ENCODE results near the gene KCNJ15. TPM values are rescaled to one million over a fixed set of nuclear protein-coding genes. Genes with fewer than 3 reads are reported as not detected.

Gene KCNJ15
- polyA plus RNA-seq, 2 of the 4 experiments (the other 2 are of a cell fraction) = 0.19 to 0.30 TPM

DNA sequence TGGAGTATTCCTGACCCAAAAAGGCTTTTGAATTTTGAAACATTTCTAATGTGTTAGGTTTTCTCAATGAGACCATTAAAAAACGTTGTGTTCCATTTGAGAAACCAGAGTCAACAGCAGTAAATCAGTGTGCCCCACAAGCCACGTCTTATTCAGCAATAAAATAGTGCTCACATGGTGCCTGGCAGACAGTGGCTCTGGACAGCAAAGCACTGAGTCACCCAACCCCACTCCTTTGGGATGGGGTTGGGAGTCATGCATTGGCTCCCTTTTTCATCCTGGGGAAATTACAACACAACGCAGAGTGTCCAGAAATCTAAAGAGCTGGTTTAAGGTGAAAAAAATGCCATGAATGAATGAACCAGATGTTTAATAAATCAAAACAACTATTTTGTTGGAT, 46.5 kb downstream of the KCNJ15 start (continued):
- TF ChIP-seq, protein P1, sequence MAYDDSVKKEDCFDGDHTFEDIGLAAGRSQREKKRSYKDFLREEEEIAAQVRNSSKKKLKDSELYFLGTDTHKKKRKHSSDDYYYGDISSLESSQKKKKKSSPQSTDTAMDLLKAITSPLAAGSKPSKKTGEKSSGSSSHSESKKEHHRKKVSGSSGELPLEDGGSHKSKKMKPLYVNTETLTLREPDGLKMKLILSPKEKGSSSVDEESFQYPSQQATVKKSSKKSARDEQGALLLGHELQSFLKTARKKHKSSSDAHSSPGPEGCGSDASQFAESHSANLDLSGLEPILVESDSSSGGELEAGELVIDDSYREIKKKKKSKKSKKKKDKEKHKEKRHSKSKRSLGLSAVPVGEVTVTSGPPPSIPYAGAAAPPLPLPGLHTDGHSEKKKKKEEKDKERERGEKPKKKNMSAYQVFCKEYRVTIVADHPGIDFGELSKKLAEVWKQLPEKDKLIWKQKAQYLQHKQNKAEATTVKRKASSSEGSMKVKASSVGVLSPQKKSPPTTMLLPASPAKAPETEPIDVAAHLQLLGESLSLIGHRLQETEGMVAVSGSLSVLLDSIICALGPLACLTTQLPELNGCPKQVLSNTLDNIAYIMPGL (CRISPR knock-in tag; IDR thresholded peaks at IDR 0.05; ENCODE audit: borderline replicate concordance) = no peak

GRCh38 chr21:38306433-38307141, 49.8 kb downstream of the KCNJ15 start:
- ChIA-PET POLR2A (interaction anchor here (1.4 to 2.2 kb wide), 3 partner anchors 17 to 46 kb away, joined by 3 to 12 read pairs (median 4); no protein-coding TSS in a partner anchor), CTCF (interaction anchor here (0.8 to 1.5 kb wide), 3 partner anchors 23 to 50 kb away, joined by 3 to 9 read pairs (median 4); no protein-coding TSS in a partner anchor)
- WGBS (ENCODE audit: missing lambda C conversion rate) = 11% methylated on average over 7 of the region's 7 CpGs
- TF ChIP-seq EP300 (IDR thresholded peaks at IDR 0.05) (peak; percentile 30 to 31; a peak in 2 of 5 replicates), PHF8 (IDR thresholded peaks at IDR 0.05; ENCODE audit: borderline replicate concordance, low read depth) (no peak), CBX2 (IDR thresholded peaks at IDR 0.05; ENCODE audit: borderline replicate concordance, low read depth) (no peak), ZFP36 (IDR thresholded peaks at IDR 0.05; ENCODE audit: borderline replicate concordance, partially characterized antibody) (no peak), JUNB (IDR thresholded peaks at IDR 0.05) (0 out of 2 replicates have a peak, but pooled peaks have one; percentile 14)
- TF ChIP-seq, protein P2, sequence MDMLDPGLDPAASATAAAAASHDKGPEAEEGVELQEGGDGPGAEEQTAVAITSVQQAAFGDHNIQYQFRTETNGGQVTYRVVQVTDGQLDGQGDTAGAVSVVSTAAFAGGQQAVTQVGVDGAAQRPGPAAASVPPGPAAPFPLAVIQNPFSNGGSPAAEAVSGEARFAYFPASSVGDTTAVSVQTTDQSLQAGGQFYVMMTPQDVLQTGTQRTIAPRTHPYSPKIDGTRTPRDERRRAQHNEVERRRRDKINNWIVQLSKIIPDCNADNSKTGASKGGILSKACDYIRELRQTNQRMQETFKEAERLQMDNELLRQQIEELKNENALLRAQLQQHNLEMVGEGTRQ (IDR thresholded peaks at IDR 0.05) = no peak
- FAIRE-seq = no peak
- H3K4me1 ChIP-seq = peaks cover 59% of the 10 kb centered on the region
- H3K4me2 ChIP-seq = peak overlapping the region; percentile 65
- H3K9me3 ChIP-seq = no peaks in the 10 kb centered on the region
- peak in 1 of 2 experiments; percentile 41 for DNase-seq (ENCODE audit: low read depth in 1 of 2, low spot score in 1 of 2)
- peak overlapping the region; percentile 72 to 74 for H3K27ac ChIP-seq
- peak; percentile 19 to 50; a peak in 4 of 6 replicates for ATAC-seq
- no peak overlapping the region for H3K4me3 ChIP-seq

- Histone ChIP-seq H3K27ac (peak overlapping the region; percentile 72 to 74), H3K4me3 (no peak overlapping the region), H3K9me3 (no peaks in the 10 kb centered on the region), H3K4me2 (no peak overlapping the region), H3K4me1 (peaks cover 64% of the 10 kb centered on the region)
- FAIRE-seq (no peak), ATAC-seq (no peak), DNase-seq (ENCODE audit: low read depth in 1 of 2, low spot score in 1 of 2) (no peak)
- TF ChIP-seq MAFK (IDR thresholded peaks at IDR 0.05; ENCODE audit: partially characterized antibody) (peak; percentile 80), CBX2 (IDR thresholded peaks at IDR 0.05; ENCODE audit: borderline replicate concordance, low read depth) (no peak)
- ChIA-PET CTCF (interaction anchor here (1.4 to 1.5 kb wide), 2 partner anchors 25 to 30 kb away, joined by 3 to 4 read pairs; no protein-coding TSS in a partner anchor), POLR2A (interaction anchor here (1.6 kb wide), 1 partner anchor 16 kb away, joined by 4 read pairs; no protein-coding TSS in a partner anchor)
- 86% methylated on average over 7 of the region's 7 CpGs for WGBS (ENCODE audit: missing lambda C conversion rate)
Observed at GRCh38 chr21:38307771-38308531, 51.2 kb downstream of the KCNJ15 start.

- ATAC-seq (no peak), DNase-seq (ENCODE audit: low read depth in 1 of 2, low spot score in 1 of 2) (no peak), FAIRE-seq (no peak)
- Histone ChIP-seq H3K4me1 (peaks cover 65% of the 10 kb centered on the region), H3K27ac (peak overlapping the region; percentile 72 to 74; a peak in 5 of 6 replicates), H3K9me3 (no peaks in the 10 kb centered on the region), H3K4me2 (no peak overlapping the region), H3K4me3 (no peak overlapping the region)
- 74% methylated on average over 9 of the region's 9 CpGs for WGBS (ENCODE audit: missing lambda C conversion rate)
- POLR2A ChIA-PET = no interaction called here
- CTCF ChIA-PET = interaction anchor here (1.4 kb wide), 1 partner anchor 31 kb away, joined by 3 read pairs; no protein-coding TSS in a partner anchor
- TF ChIP-seq ZC3H11A (IDR thresholded peaks at IDR 0.05) = no peak
- TF ChIP-seq, protein P3, sequence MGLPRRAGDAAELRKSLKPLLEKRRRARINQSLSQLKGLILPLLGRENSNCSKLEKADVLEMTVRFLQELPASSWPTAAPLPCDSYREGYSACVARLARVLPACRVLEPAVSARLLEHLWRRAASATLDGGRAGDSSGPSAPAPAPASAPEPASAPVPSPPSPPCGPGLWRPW (IDR thresholded peaks at IDR 0.05) = no peak
- no peak for TF ChIP-seq PHF8 (IDR thresholded peaks at IDR 0.05; ENCODE audit: borderline replicate concordance, low read depth)
- TF ChIP-seq, protein P4, sequence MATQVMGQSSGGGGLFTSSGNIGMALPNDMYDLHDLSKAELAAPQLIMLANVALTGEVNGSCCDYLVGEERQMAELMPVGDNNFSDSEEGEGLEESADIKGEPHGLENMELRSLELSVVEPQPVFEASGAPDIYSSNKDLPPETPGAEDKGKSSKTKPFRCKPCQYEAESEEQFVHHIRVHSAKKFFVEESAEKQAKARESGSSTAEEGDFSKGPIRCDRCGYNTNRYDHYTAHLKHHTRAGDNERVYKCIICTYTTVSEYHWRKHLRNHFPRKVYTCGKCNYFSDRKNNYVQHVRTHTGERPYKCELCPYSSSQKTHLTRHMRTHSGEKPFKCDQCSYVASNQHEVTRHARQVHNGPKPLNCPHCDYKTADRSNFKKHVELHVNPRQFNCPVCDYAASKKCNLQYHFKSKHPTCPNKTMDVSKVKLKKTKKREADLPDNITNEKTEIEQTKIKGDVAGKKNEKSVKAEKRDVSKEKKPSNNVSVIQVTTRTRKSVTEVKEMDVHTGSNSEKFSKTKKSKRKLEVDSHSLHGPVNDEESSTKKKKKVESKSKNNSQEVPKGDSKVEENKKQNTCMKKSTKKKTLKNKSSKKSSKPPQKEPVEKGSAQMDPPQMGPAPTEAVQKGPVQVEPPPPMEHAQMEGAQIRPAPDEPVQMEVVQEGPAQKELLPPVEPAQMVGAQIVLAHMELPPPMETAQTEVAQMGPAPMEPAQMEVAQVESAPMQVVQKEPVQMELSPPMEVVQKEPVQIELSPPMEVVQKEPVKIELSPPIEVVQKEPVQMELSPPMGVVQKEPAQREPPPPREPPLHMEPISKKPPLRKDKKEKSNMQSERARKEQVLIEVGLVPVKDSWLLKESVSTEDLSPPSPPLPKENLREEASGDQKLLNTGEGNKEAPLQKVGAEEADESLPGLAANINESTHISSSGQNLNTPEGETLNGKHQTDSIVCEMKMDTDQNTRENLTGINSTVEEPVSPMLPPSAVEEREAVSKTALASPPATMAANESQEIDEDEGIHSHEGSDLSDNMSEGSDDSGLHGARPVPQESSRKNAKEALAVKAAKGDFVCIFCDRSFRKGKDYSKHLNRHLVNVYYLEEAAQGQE (IDR thresholded peaks at IDR 0.05) = no peak
- TF ChIP-seq POLR2A (IDR thresholded peaks at IDR 0.05; ENCODE audit: low read length) = no peak
- no peak for TF ChIP-seq CTCF (IDR thresholded peaks at IDR 0.05)
- no peak for TF ChIP-seq EHMT2 (IDR thresholded peaks at IDR 0.05; ENCODE audit: low read depth)
- no peak for TF ChIP-seq RARB (CRISPR knock-in tag; IDR thresholded peaks at IDR 0.05)
- no peak for TF ChIP-seq NR3C1 (IDR thresholded peaks at IDR 0.05)
- no peak for TF ChIP-seq TP53 (CRISPR knock-in tag; IDR thresholded peaks at IDR 0.05)
- TF ChIP-seq ESRRA (IDR thresholded peaks at IDR 0.05; ENCODE audit: borderline replicate concordance, low read length) = no peak
- no peak for TF ChIP-seq HOXA7 (CRISPR knock-in tag; IDR thresholded peaks at IDR 0.05)
Observed at GRCh38 chr21:38308532-38309119, 51.8 kb downstream of the KCNJ15 start.
